GOT3 (cell line): Measurements from ENCODE around the gene CLDN5.
"Not testable (repeated sequence)": the region's sequence is repeated elsewhere in the genome, so short reads cannot be mapped to it uniquely, and the experiment has no call there.

ENCODE experiments used
- DNase-seq: peaks from one replicate; lab custom pipeline; 2025; ENCODE audit warnings: mixed read lengths; lab: John Stamatoyannopoulos, UW

The CLDN5 gene

DNA sequence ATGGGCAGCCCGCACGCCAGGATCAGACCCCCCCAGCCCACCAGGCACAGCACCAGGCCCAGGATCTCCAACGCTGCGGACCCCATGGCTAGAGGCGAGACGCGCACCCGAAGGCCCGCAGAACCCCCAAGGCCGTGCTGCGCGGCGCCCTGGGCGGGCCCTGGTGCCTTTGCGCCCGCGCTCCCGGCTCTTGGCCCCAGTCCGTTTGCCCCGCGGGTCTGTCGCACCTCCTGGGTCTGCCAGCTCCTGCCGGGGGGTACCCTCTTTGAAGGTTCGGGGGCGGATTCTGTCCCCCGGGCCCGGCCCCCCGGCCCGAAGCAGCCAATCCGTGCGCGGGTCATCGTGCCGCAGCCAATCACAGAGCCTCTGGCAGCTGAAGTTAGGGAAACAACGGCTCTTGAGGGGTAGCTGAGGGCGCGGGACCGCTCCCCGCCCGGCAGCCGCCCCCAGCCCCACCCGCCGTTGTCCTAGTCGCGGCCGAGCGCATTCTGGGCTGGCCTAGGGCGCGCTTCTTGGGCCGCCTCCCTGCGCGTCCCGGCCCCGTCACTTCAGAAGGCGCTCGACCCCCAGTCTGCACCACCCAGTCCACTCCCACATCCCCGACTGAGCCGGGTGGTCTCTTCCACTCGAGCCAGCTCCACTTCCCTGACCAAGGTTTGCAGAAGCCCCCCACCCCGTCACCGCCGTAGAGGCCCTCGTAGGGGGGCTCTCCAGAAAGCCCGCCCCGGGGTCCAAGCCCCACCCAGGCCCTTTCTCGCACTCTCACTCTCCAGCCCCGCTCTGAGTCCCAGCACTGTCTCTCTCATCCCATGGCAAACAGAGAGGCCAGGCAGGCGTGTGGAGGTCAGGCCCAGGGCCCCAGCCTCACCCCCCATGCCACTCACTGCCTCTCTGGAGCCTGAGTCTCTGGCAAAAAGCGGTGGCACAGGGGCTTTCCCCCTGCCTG lies at the start of gene CLDN5:
Gene CLDN5 (minus strand): TSS at position 241 of the 946 bp plus-strand sequence. CDS start 155 bp downstream, at position 86.
- DNase-seq, result no peak

- DNase-seq, result no peak
Measured at GRCh38 chr22:19571995-19572394, 47.8 kb upstream of the CLDN5 start.

DNA sequence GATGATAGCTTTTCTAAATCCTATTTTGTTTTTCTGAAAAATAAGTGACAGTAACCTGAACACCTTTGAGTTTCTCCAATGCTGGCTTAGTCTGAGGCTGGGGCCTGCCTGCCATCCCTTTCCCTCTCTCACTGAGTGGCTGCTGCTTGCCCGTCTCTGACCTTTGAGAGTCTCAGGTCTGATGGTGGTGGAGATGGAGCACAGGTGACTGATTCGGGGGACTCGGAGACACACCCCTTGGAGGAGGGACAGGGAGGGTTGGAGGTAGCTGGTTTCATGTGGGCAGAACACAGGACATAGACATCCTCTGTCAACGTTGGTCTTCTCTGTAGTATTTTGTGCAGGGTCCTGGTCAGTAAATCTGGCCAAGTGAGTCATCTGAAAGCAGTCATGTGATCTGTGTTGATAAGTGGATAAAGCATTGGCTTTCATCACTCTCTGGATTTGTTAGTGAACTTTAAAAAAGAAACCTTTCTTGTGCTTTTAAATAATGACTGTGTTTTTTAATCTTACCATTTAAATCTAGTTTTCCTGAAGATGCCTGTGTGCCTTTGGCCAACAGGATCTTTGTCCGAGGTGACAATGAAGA lies 47.1 kb upstream of the CLDN5 start:
- no peak for DNase-seq

DNA sequence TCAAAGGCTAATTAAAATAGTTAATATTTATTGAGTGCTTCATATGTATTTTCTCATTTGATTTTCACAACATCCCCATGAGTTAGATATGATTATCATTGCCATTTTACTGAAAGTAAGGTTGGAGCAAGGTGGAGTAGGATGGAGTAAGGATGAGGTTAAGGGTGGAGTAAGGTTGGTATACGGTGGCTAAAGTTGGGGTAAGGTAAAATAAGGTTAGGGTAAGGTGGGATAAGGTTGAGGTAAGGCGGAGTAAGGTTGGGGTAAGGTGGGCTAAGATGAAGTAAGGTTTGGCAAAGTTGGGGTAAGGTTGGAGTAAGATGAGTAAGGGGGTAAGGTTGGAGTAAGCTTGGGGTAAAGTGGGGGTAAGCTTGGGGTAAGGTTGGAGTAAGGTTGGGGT lies 45.8 kb upstream of the CLDN5 start:
- no peak for DNase-seq

DNA sequence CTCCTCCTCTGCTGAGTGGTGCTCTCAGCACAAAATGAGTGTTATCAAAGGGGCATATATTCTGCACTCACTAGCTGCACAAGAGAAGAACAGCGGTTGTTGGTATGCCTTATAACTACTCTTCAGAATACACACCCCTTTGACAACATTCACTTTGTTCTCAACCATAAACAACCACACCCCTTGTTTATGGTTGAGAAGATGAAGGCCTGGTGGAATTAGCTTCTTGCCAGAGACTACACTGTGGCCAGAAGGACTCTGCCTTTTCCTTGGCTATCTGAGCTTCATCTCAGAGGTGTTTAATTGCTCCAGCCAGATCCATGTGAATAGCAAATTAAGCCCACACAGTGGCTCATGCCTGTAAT lies 45.0 kb upstream of the CLDN5 start:
- DNase-seq, result no peak

DNA sequence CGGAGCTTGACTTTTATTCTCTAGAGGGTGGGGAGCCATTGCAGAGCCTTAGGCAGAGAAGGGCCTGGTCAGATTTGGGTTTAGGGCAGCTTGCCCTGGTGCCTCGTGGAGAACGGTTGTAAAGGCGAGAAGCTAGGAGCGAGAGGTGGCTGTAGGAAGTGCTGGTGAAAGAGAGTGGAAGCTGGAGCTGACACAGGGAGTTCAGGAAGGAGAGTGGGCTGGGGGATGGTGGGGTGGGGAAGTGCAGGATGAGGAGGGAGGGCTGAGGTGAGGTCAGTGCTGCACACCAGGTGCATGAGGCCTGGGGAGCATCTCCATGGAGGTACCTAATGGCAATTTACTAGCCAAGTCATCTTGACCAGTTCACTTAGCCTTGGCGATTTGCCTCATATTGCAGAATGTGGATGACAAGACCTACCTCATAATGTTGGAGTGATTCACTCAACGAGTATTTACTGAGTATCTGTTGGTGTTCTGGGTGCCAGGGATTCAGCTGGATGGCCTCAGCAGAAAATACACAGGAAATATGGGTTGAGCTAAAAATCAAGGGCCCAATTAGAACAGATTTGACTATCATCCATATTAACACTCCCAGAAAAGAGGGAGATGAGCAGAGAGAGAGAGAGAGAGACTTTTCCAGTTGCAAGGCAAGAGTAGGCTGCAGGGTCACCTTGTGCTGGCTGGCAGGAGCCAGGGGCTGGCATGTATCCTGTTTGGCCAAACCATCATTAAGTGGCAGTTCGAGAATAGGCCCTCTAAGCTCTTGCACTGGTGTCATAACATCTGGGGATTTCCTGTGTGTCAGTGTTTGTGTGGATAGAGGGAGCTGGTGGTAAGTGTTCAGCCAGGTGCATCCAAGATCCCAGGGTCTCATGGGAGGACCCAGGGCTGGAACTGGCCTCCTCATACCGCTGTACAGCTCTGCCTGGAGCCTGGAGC lies 44.4 kb upstream of the CLDN5 start:
- no peak for DNase-seq

GRCh38 chr22:19567157-19568009 lies 43.2 kb upstream of the CLDN5 start:
- DNase-seq, result no peak

GRCh38 chr22:19566279-19567156 lies 42.3 kb upstream of the CLDN5 start:
- no peak for DNase-seq

DNA sequence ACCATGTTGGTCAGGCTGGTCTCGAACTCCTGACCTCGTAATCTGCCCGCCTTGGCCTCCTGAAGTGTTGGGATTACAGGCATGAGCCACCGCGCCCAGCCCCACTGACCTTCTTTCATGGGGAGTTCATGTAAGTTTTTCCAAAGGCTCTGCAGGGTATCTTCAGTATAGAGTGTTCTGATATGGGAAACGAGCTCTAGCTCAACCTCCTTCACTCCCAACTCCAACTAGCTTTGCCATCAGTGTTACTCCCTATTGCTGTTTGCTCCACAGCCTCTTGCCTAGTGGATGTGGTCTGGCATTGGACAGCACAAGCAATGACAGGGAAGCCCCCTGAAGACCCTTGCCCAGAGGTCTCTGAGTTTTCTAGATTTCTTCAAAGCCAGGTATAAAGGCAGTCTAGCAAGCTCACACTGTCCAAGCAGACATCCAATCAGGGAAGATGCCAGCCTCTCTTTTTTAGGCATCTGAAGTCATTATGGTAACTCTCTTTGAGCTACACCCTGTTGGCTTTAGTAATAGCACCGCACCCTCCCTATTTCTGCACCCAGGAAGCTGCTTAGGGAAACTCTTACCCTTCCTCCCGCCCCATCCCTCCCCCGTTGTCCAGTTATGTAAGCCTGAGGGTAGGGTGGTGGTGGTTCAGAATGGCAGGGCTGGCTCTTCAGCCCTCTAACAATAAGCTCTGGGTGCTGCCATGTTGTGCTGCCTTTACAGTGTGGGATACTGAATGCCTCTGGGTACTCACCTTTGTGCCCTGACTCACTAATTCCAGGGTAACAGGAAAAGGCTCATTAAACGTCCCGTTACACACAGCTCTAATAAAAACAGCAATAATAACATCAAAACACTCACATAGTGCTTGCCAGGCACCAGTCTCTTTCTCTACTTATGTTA lies 41.4 kb upstream of the CLDN5 start:
- DNase-seq, result no peak

DNA sequence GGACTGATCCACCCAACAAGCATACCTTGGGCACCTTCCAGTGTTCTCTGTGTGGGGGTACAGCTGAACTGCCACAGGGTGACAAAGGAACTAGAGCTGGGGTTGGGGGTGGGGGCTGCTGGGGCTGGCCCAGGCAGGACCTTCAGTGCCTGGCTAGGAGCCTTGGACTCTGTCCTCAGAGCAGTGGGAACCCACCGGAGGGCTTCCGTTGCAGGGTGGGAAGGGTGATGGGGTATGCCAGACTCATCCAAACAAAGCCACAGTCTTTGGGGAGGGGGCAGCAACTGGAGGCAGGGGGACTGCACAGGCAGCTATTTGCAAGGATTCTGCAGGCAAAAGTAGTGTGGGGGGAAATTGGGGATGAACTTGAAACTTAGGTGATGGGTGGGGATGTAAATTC lies 35.7 kb upstream of the CLDN5 start:
- no peak for DNase-seq

DNA sequence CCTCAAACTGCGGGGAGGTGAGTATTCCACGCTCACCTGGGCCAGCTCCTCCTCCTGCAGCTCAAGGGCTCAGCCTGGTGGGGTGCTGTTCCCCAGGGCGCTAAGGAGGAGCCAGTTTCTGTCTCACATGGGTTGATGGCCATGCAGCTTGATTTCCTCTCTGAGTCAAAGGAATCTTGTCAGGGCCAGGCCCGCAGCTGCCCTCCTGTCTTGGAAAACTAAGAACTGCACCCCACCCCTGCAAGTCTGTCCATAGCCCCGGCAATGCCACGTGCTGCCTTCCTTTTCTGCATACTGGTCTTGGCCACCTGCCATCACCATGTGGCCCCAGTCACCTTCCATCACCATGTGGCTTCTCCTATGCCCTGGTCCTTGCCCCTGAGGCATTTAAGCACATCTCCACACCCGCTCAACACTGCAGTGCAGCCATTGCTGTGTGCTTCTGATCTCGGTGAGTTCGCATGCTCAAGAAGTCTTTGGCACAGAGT lies 35.2 kb upstream of the CLDN5 start:
- no peak for DNase-seq

- DNase-seq, result no peak
Measured at GRCh38 chr22:19556963-19557545, 32.8 kb upstream of the CLDN5 start.

DNA sequence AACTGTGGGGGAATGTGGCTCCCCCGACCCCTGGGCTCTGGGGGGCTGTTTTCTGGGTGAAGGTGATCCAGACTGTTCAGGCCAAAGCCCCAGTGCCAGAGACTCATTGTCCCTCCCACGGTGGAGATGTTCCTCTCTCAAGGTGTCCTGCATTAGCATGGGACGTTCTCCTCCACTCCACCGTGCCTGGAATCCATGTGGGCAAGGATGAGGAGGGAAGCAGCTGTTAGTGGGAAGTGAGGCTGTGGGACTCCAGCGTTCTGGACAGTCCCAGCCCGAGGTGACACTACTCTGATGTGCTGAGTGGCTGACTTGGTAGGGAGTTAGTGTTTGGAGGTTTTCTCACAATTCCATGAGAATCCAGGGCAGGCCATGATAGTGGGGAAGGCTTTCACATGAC lies 31.4 kb upstream of the CLDN5 start:
- DNase-seq, result no peak

DNA sequence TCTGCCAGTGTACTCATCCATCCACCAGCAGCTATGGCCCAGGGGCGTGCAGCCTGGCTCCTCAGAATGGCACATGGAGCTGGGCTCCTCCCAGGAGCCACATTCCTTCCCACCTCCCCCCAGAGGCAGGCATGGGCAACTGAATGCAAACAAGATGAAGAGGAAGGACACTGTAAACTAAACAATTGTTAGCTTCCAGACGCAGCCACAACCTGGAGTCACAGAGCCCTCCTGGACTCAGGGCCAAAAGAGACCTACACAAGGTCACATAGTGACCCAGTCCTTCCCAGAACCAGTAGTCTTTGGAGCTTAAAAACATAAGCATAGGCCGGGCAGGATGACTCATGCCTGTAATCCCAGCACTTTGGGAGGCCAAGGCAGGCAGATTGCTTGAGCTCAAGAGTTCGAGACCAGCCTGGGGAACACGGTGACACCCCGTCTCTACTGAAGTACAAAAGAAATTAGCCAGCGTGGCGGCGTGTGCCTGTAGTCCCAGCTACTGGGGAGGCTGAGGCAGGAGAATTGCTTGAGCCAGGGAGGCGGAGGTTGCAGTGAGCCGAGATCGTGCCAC lies 30.7 kb upstream of the CLDN5 start:
- no peak for DNase-seq

DNA sequence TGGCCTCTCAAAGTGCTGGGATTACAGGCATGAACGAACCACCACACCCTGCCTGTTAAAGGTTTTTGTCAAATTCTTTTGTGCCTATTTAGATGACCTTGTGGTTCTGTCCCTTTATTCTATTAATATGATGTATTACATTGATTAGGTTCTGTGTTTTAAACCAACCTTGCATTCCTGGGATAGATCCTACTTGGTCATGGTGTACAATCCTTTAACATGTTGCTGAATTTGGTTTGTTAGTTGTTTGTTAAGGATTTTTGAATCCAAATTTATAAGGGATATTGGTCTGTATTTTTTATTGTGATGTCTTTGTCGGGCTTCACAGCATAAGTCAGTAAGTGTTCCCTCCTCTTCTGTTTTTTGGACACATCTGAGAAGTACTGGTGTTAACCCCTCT lies 29.0 kb upstream of the CLDN5 start:
- no peak for DNase-seq

DNA sequence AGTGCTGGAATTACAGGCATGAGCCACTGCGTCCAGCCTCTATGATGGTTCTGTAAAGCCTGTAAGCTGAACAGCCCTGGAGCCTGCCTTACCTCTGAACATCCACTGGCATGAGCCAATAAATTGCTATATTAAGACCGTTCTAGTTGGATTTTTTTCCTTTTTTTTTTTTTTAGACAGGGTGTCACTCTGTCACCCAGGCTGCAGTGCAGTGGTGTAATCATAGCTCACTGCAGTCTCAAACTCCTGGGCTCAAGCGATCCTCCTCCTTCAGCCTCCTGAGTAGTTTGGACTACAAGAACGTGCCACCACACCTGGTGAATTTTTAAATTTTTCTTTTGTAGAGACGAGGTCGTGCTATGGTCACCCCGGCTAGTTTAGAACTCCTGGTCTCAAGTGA lies 26.2 kb upstream of the CLDN5 start:
- DNase-seq, result no peak

GRCh38 chr22:19549428-19549827 lies 25.2 kb upstream of the CLDN5 start:
- DNase-seq, result no peak

DNA sequence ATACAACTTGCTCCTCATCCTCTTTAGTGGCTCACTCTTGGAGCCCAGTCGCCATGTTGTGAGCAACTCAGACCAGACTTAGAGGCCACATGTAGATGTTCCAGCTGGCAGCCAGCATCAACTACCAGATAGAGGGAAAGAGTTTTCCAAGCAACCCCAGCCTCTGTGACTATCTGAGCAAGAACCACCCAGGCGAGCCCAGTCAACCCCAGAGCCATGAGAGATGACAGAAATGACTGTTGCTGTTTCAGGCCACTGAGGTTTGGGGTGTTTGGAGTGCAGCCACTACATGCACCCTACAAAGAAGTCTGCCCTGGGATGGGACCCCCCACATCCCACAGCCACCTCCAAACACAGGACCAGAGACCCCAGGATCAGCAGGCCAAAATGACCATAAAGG lies 24.8 kb upstream of the CLDN5 start:
- DNase-seq, result no peak

DNA sequence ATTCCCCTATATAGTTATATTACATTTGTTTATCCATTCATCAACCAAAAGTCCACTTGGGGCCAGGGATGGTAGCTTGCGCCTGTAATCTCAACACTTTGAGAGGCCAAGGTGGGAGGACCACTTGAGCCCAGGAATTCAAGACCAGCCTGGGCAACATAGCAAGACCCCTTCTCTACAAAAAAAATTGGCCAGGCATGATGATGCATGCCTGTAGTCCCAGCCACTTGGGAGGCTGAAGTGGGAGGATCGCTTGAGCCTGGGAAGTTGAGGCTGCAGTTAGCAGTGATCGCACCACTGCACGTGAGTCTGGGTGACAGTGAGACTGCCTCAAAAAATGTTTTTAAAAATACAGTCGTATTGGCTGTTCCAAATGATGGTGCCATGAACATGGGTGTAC lies 24.2 kb upstream of the CLDN5 start:
- not testable (repeated sequence) for DNase-seq
